Subcutaneous adipose tissue (tissue), 4 donors: Measurements from ENCODE around the gene UQCR10. TPM values are rescaled to one million over a fixed set of nuclear protein-coding genes. Genes with fewer than 3 reads are reported as not detected.

Experiments used
- total RNA-seq, 4 donors: library from RNA; depleted of rRNA; stranded (reverse); fragments of >200 nt; gene quantifications; one replicate each; pipeline ENCODE4 v1.1.0, GENCODE V29; 2016
- TF ChIP-seq, protein P1 (sequence below): fragments of 450-650 bp; IDR thresholded peaks from one replicate; pipeline ENCODE4 v1.5.1; 2016; ENCODE audit warnings: low read depth, mild to moderate bottlenecking, control low read depth, antibody characterized with exemption, moderate library complexity

Gene UQCR10
- total RNA-seq, 4 donors from 2014 or later = 45.1 to 83.5 (median 66.0) TPM

DNA sequence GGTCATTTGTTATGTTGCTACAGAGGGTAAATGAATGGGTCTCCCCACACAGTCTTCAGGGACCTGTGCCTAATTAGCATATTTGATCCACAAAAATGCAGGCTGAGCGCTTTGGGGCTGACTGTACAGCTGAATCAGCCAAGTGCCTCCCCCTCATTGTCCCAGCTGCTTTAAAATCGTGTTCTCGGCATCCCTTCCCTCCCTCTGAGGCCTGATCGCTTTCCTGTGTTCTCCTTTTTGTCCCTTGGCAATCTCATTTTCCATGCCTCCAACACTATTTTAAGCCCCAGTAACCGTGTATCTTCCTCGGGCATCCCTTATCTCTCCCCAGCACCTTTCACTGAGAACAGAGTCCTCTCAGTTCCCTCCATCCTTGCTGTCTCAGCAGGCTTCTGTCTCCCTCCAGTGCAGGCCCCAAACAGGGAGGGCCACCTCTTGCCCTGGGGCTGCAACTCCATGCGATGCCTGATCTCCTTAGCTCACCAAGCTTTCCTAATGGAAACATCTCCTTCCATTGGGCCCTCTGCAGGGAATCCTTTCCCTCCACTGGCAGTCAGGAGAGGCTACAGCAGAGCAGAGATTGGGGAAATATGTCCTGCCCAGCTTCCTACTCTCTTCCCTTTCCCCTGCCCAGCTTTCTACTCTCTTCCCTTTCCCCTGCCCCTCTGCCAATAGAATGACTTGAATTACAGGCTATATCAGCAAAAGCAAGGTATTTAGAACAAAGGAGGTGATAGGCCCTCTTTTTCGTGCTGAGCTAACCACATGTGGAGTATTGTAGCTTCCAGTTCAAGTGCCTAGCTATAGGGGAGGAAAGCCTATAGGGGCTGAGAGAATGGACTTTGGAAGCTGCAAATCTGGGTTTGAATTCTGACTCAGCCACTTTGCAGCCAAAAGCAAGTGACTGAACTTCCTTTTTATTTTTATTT is 13.8 kb downstream of the UQCR10 start:
- TF ChIP-seq, protein P1, sequence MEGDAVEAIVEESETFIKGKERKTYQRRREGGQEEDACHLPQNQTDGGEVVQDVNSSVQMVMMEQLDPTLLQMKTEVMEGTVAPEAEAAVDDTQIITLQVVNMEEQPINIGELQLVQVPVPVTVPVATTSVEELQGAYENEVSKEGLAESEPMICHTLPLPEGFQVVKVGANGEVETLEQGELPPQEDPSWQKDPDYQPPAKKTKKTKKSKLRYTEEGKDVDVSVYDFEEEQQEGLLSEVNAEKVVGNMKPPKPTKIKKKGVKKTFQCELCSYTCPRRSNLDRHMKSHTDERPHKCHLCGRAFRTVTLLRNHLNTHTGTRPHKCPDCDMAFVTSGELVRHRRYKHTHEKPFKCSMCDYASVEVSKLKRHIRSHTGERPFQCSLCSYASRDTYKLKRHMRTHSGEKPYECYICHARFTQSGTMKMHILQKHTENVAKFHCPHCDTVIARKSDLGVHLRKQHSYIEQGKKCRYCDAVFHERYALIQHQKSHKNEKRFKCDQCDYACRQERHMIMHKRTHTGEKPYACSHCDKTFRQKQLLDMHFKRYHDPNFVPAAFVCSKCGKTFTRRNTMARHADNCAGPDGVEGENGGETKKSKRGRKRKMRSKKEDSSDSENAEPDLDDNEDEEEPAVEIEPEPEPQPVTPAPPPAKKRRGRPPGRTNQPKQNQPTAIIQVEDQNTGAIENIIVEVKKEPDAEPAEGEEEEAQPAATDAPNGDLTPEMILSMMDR = no peak

DNA sequence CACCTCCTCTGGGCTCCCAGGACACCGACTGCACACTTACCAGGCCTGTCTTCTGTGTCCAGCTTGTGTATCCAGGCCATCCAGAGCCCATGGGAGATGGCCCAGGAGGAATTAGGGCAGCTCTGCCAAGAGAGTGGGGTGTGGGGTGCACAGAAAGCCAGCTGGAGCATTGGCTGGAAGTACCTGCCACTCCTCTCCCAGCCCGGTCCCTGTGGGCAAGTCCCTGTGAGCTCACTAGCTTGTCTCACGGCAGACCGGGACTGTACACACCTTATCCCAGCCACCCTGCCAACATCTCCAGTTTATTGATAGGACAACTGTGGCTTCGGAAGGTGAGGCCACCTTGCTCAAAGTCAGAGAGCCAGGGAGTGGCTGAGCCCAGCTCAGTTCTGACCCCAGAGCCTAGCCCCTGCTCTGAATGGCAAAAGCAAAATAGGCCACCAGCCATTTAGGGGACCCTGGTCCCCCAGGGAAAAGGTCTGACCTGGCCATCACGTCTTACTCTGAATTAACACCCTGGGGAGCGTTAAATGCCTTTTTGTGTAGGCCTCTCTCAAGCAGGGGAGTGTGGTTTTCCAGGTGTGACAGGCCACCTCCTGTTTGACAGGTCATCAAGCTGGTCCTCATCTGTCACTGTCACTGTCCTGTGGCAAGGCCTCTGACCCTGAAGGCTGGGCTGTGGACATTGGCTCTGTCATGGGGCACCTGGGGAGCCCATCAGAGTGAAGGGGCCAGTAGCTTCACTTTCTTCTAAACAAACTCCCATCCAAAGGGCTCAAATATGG is 15.1 kb downstream of the UQCR10 start:
- TF ChIP-seq, protein P1 = no peak

DNA sequence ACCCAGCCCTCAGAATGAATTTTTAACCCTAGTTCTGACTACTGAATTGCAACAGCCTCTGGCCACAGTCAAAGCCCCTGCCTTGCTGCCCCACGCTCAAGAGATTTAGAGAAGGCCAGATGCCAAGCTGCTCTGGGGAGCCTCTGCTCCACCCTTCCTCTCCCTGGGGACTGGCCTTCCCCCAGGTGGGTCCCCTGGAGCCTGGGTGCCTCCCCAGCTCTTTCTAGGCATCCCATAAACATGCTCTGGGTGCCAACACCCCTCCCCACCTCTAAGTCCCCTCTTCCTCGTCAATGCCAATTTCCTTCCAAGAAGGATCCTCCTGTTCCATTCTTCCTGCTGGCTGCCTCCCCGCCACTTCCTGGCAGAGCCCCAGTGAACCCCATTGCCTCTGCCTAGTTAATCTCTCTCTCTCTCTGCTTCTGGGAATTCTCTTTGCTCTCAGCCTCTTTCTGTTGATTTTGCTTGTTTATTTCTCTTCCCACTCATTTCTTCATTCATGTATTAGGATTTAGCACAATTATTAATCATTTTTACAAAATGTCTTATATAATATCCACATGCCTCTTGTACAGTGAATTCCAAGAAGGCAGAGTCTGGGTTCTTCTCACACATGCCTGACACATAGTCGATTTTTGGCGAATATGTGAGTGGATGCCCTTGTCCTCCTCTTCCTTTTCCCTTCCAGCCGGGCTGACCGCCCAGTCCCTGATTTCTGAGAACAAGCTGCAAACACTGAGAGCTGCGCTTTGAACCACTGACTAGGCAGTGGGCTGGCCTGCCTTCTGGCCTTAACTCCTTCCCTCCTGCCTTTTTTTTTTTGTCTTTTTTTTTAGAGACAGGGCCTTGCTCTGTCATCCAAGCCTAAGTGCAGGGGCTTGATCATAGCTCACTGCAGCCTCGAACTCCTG is 17.5 kb downstream of the UQCR10 start:
- TF ChIP-seq, protein P1 = no peak

DNA sequence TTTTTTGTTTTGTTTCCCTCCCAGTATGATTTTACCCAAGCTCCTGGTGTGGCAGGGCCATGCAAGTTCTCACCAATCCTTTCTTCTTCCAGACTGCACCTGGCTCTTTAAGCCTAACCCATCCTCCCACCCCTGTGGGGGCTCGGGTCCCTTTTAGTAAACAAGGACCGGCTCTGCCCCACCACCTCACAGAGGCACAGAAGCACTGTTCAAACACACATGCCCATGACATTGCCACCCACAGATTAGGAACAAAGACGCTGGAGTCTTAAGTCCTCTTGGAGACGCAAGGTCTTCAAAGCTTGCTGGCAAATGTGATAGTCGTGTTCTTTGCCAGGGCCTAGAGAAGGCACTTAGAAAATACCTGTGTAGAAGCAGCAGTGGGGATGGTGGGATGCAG is 18.9 kb downstream of the UQCR10 start:
- TF ChIP-seq, protein P1 = no peak

DNA sequence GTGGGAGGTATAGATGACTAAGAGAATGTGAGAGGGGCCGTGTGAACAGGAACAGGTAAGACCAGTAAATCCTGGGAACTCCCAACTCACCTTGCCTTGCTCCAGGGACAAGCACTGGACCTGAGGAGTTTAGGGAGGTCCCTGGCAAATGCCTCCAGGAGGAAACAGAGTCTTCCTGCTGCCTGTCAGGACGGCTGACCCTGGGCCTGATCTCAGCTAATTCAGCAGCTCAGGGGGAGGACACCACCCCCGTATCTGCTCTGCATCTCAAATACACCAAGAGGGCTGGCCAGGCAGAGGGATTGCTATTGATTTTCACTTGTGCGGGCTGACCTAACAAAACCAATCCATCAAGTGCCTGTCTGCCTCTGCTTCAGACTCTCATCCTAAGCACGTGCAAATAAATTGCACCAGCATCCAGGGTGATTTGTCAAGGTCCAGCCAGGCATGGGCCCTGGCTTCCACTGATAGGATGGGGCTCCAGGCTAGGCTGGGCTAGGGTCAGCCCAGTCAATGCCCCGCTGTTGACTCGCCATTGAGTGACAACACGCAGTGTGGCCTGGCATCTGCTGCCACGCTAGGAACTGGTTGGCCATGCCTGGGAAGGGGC is 20.3 kb downstream of the UQCR10 start:
- TF ChIP-seq, protein P1 = no peak

DNA sequence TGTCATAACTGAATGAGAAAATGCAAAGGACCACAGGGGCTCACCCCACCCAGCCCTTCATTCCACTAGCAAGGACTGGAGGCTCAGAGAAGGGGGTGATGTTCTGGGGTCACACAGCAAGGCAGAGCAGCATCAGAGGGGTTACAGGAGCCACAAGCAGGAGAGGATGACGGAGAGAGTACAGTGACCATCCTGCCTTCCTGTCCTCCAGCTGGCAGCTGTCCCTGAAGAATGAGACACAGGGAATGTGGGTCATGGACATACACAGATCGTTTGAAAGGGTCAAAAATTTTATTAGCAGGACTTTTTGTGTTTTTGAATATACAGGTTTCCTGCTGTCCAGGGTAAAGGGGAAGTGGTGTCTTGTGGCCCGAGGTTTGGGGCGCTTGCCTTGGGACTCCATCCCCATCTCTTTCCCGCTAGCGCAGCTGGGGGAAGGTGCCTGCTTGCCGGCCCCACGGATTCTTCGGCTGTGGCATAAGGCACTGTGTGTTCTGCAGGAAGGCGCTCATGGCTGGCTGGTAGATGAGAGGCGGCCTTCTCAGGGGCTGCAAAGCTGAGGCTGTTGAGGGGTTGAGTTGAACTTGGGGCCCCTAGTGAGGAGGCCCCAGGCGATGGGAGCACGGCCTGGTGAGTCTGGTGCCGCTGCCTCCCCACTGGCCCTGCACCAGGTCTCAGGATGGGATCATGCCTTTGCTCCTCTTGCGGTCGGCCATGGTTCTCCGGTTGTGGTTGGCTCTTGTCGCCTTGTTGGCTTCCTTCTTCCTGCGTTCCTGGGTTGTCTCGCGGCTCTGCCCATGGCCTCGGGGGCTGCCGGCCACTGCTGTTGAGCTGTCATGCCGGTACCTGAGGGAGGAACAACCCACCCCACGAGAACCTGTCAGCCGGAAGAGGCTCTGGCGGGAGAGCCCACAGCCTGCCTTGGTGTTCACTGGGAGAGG is 21.4 kb downstream of the UQCR10 start:
- TF ChIP-seq, protein P1 = no peak
